K562 (cell line): ENCODE data around the gene NLGN2. TPM values are rescaled to one million over a fixed set of nuclear protein-coding genes. Genes with fewer than 3 reads are reported as not detected.

ENCODE experiments used
- ARID3A ChIP-seq: IDR thresholded peaks from 2 replicates; pipeline ENCODE4 v1.6.1; 2012; ENCODE audit warnings: low read depth, low read length, improper control_type of control experiment, borderline replicate concordance
- ASH1L ChIP-seq: fragments of 450-650 bp; IDR thresholded peaks from 2 replicates; pipeline ENCODE4 v1.6.1; 2018; ENCODE audit warnings: borderline replicate concordance, mild to moderate bottlenecking, low read depth; ENCODE audit not compliant: partially characterized antibody
- ATF6 ChIP-seq: sonication (generic); formaldehyde crosslinking; IDR thresholded peaks from 2 replicates; pipeline ENCODE4 v1.4.0; 2020; ENCODE audit warnings: mild to moderate bottlenecking, missing genetic modification reagents
- BRF2 ChIP-seq: IDR thresholded peaks from 3 replicates; pipeline ENCODE4 v1.6.1; 2011; ENCODE audit warnings: borderline replicate concordance, mild to moderate bottlenecking; ENCODE audit not compliant: insufficient read length, insufficient read depth
- CTCFL ChIP-seq: IDR thresholded peaks from 2 replicates; pipeline ENCODE4 v1.6.1; 2011; ENCODE audit warnings: borderline replicate concordance, low read depth, mild to moderate bottlenecking, moderate library complexity, low read length; ENCODE audit not compliant: insufficient read depth, poor library complexity, severe bottlenecking
- ESRRA ChIP-seq: fragments of 450-650 bp; IDR thresholded peaks from 2 replicates; pipeline ENCODE4 v1.6.1; 2014; ENCODE audit warnings: low read depth, mild to moderate bottlenecking, moderate library complexity, borderline replicate concordance
- GATAD2B ChIP-seq: fragments of 450-650 bp; IDR thresholded peaks from 2 replicates; pipeline ENCODE4 v1.6.1; 2017; ENCODE audit warnings: mild to moderate bottlenecking, borderline replicate concordance
- KDM5B ChIP-seq: fragments of 200-600 bp; sonication (generic); IDR thresholded peaks from 2 replicates; pipeline ENCODE4 v1.6.1; 2012; ENCODE audit warnings: low read depth, mild to moderate bottlenecking, moderate library complexity, low read length, control low read depth, inconsistent platforms; ENCODE audit not compliant: insufficient replicate concordance
- MECOM ChIP-seq: fragments of 250-450 bp; sonication (Bioruptor Pico); IDR thresholded peaks from 2 replicates; pipeline ENCODE4 v1.8.0; 2022; ENCODE audit warnings: inconsistent platforms
- NRF1 ChIP-seq, 2 experiments: fragments of 450-650 bp; IDR thresholded peaks in 1 of 2; conservative IDR thresholded peaks in 1 of 2; 2 replicates each; pipeline ENCODE4 v1.6.1; 2014; ENCODE audit warnings: mild to moderate bottlenecking in 2 of 2
- SLC30A9 ChIP-seq: fragments of 250-450 bp; sonication (Bioruptor Pico); IDR thresholded peaks from 2 replicates; pipeline ENCODE4 v1.8.0; 2022; ENCODE audit warnings: mild to moderate bottlenecking, moderate library complexity
- WHSC1 ChIP-seq: IDR thresholded peaks from one replicate; pipeline ENCODE4 v1.6.1; 2012; ENCODE audit warnings: low read length, control low read depth, inconsistent platforms
- YY1 ChIP-seq, 3 experiments: IDR thresholded peaks; 2 replicates each; pipeline ENCODE4 v1.6.1; 2011; ENCODE audit warnings: low read length in 2 of 3, mild to moderate bottlenecking in 2 of 3, moderate library complexity in 2 of 3, borderline replicate concordance in 1 of 3, control low read depth in 1 of 3, low read depth in 1 of 3; ENCODE audit not compliant: insufficient read depth in 3 of 3, insufficient replicate concordance in 2 of 3, control insufficient read depth in 1 of 3, insufficient read length in 1 of 3; ENCODE audit errors: extremely low read depth in 1 of 3
- ZNF23 ChIP-seq: fragments of 250-450 bp; sonication (Bioruptor Pico); IDR thresholded peaks from 2 replicates; pipeline ENCODE4 v1.4.0; 2020; ENCODE audit warnings: mild to moderate bottlenecking
- ZNF354B ChIP-seq: fragments of 250-450 bp; sonication (Bioruptor Pico); IDR thresholded peaks from 2 replicates; pipeline ENCODE4 v1.4.0; 2020
- ZNF436 ChIP-seq: fragments of 250-450, 450-650 bp; sonication (Bioruptor Pico); formaldehyde crosslinking; IDR thresholded peaks from 2 replicates; pipeline ENCODE4 v1.7.0; 2020; ENCODE audit warnings: mild to moderate bottlenecking
- ZSCAN32 ChIP-seq: fragments of 450-650 bp; formaldehyde crosslinking; IDR thresholded peaks from 2 replicates; pipeline ENCODE4 v1.4.0; 2020; ENCODE audit warnings: mild to moderate bottlenecking, moderate library complexity
- polyA plus RNA-seq, 8 experiments: library from polyadenylated mRNA; depleted of rRNA in 4 of 8; stranded (reverse) in 5 of 8; unstranded in 3 of 8; fragments of >200 nt; fragmentation: Nextera tagmentation in 2 of 8; fragmentation: Illumina TruSeq in 1 of 8; extraction: Ambion mirVana in 2 of 8; extraction: Trizol in 1 of 8; gene quantifications; 2 replicates each; pipeline versions ENCODE4 v1.2.1 to v1.2.3, GENCODE V29; 2011 to 2014; ENCODE audit warnings: inconsistent platforms in 1 of 8, missing spikeins in 1 of 8
- total RNA-seq, 7 experiments: library from RNA; depleted of rRNA in 6 of 7; stranded (reverse); fragments of >200 nt in 6 of 7; fragmentation: Illumina TruSeq in 2 of 7; extraction: Trizol in 2 of 7; gene quantifications; 2 replicates each; pipeline versions ENCODE4 v1.2.1 to v1.2.3, GENCODE V29; 2011 to 2021; ENCODE audit warnings: low replicate concordance in 1 of 7

The NLGN2 gene
- total and polyA plus RNA-seq, 9 of the 15 experiments (the other 6 are each of a cell fraction or from before 2014, with no cell fraction given): 0.11 to 7.8 (median 0.77) TPM

- TF ChIP-seq ATF6 (CRISPR knock-in tag) (0 out of 2 replicates have a peak, but pooled peaks have one; percentile 58), ARID3A (no peak), ESRRA (no peak), SLC30A9 (CRISPR knock-in tag) (no peak), NRF1 (conservative IDR thresholded peaks at IDR 0.05 in 1 of 2, IDR thresholded peaks at IDR 0.05 in 1 of 2) (peak; percentile 39 to 54; a peak in 3 of 4 replicates), ZNF354B (CRISPR knock-in tag) (no peak), ZSCAN32 (CRISPR knock-in tag) (no peak), YY1 (IDR thresholded peaks at IDR 0.05; ENCODE audit: borderline replicate concordance in 1 of 3, control insufficient read depth in 1 of 3, extremely low read depth in 1 of 3, insufficient read depth in 3 of 3, insufficient read length in 1 of 3, insufficient replicate concordance in 2 of 3, low read depth in 1 of 3, low read length in 2 of 3) (peak in 1 of 3 experiments; percentile 60), KDM5B (no peak), WHSC1 (no peak), BRF2 (no peak), MECOM (CRISPR knock-in tag) (no peak), CTCFL (peak; percentile 71), ZNF436 (CRISPR knock-in tag) (no peak), GATAD2B (peak; percentile 37; the same call in 1 of the 2 replicates), ASH1L (no peak), ZNF23 (no peak)
Observed at GRCh38 chr17:7435676-7436555, 28.3 kb downstream of the NLGN2 start (continued).
